ENCODE measurements around the gene SLC25A47. TPM values are rescaled to one million over a fixed set of nuclear protein-coding genes. Genes with fewer than 3 reads are reported as not detected.

SLC25A47 gene
- total and polyA plus RNA-seq, 2 donors (not counting 1 experiment from before 2014, with no cell fraction given) = not detected

DNA sequence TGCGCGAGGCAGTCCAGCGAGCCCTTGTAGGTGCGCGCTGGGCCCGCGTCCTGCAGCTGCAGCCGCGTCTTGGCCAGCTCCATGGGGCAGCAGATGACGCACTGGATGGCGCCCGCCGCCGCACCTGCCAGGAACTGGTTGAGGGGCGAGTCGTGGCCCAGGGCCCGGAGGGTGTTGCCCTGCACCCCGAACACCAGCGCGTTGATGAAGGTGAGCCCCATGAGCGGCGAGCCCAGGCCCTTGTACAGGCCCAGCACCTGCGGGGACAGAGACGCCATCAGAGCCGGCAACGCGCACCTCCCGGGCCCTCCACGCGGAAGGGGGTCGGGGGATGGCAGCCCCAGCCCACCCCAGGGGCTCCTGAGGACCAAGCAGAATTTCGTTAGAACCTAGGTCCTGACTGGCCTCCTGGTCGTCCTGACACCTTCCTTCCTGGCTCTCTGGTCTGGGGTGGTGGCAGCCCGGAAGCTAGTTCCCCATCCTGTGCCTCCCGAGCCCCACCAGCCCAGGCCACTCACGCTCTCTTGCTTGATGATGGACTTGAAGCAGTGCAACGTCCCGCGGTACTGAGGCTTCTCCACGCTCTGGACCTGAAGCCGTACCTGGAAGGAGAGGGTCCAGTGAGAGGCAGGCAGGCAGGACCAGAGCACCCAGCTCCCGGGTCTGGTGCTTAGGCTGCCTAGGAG, 30.2 kb upstream of the SLC25A47 start:
- no peak overlapping the region for H2AFZ ChIP-seq (ENCODE audit: insufficient read depth, low read depth, low read length, poor library complexity, severe bottlenecking)
- no peaks in the 10 kb centered on the region for H3K79me2 ChIP-seq (ENCODE audit: control insufficient read depth, insufficient read depth, low read length)
- no peak overlapping the region for H3K27ac ChIP-seq (ENCODE audit: low read length in 2 of 2)
- peaks cover 40% of the 10 kb centered on the region for H3K4me1 Mint-ChIP-seq
- intact Hi-C loops (cut with micrococcal nuclease) = no loop called here
- no peaks in the 10 kb centered on the region for H3K27me3 ChIP-seq (replicated peaks in 1 of 4; ENCODE audit: control extremely low read depth in 1 of 4, control insufficient read depth in 3 of 4, insufficient read depth in 4 of 4, low read length in 3 of 4)
- TF ChIP-seq, protein P1, sequence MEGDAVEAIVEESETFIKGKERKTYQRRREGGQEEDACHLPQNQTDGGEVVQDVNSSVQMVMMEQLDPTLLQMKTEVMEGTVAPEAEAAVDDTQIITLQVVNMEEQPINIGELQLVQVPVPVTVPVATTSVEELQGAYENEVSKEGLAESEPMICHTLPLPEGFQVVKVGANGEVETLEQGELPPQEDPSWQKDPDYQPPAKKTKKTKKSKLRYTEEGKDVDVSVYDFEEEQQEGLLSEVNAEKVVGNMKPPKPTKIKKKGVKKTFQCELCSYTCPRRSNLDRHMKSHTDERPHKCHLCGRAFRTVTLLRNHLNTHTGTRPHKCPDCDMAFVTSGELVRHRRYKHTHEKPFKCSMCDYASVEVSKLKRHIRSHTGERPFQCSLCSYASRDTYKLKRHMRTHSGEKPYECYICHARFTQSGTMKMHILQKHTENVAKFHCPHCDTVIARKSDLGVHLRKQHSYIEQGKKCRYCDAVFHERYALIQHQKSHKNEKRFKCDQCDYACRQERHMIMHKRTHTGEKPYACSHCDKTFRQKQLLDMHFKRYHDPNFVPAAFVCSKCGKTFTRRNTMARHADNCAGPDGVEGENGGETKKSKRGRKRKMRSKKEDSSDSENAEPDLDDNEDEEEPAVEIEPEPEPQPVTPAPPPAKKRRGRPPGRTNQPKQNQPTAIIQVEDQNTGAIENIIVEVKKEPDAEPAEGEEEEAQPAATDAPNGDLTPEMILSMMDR (IDR thresholded peaks at IDR 0.05) = no peak
- no peak for TF ChIP-seq EZH2 (IDR thresholded peaks at IDR 0.05; ENCODE audit: borderline replicate concordance, insufficient read depth, low read depth, low read length, poor library complexity, severe bottlenecking)
- no peak for DNase-seq
- peaks cover 26 to 45% of the 10 kb centered on the region in 2 donors for H3K4me1 ChIP-seq (ENCODE audit: control insufficient read depth in 2 of 2, insufficient read depth in 2 of 2, low read length in 2 of 2)
- POLR2A ChIA-PET = interaction anchor here (0.6 kb wide), 1 partner anchor 45 kb away, joined by 4 read pairs; no protein-coding TSS in a partner anchor
- no peaks in the 10 kb centered on the region for H4K20me1 ChIP-seq (ENCODE audit: control insufficient read depth, insufficient read depth, low read length, poor library complexity, severe bottlenecking)
- H3K27me3 Mint-ChIP-seq = no peaks in the 10 kb centered on the region
- H3K4me2 ChIP-seq (replicated peaks; ENCODE audit: low read depth, low read length, poor library complexity, severe bottlenecking) = no peak overlapping the region
- CTCF ChIA-PET = interaction anchor here (1.8 to 2.0 kb wide), 2 partner anchors 10 to 25 kb away, joined by 5 to 7 read pairs; no protein-coding TSS in a partner anchor
- no peak overlapping the region for H3K27ac Mint-ChIP-seq
- no peaks in the 10 kb centered on the region for H3K9me3 Mint-ChIP-seq (ENCODE audit: insufficient read depth)
- WGBS (ENCODE audit: insufficient coverage) = 98% methylated on average over 42 of the region's 42 CpGs
- no peak overlapping the region for H3K4me3 ChIP-seq (ENCODE audit: control extremely low read depth in 1 of 5, extremely low read depth in 1 of 5, insufficient read depth in 1 of 5, low read depth in 2 of 5, low read length in 4 of 5)
- no peak for ATAC-seq (ENCODE audit: low read depth)
- H3K4me3 Mint-ChIP-seq = no peak overlapping the region
- no peaks in the 10 kb centered on the region for H3K36me3 ChIP-seq (replicated peaks in 1 of 2; ENCODE audit: control extremely low read depth in 1 of 2, control insufficient read depth in 1 of 2, extremely low read depth in 1 of 2, insufficient read depth in 2 of 2, low read length in 1 of 2)
- no peak overlapping the region for H3K9ac ChIP-seq (ENCODE audit: low read length)
- H3K9me3 ChIP-seq (ENCODE audit: control extremely low read depth in 1 of 3, control insufficient read depth in 2 of 3, insufficient read depth in 1 of 3, low read length in 2 of 3) = no peaks in the 10 kb centered on the region

All from B cell (primary cell).